GM12878 (cell line): Measurements from ENCODE around the gene BTBD10. TPM values are rescaled to one million over a fixed set of nuclear protein-coding genes. Genes with fewer than 3 reads are reported as not detected.

Experiments used
- ATAC-seq: fragments of 200-7000 bp; cut with Tn5 transposase; 3 replicates; pipeline ENCODE4 v1.9.1; 2020; ENCODE audit warnings: mild to moderate bottlenecking, moderate library complexity
- BruUV-seq: library from RNA; stranded (reverse); fragments of 400-500 nt; replicated peaks from 2 replicates; lab custom pipeline; 2021; lab: Mats Ljungman, UMichigan
- CTCF ChIA-PET: fragments of 300-600 bp; sonication (Branson Sonifier 250); formaldehyde crosslinking; extraction: SDS; loops from one replicate; lab custom pipeline; 2021; ENCODE audit warnings: inconsistent platforms; lab: Yijun Ruan, JAX
- POLR2A ChIA-PET: fragments of 350-600 bp; formaldehyde crosslinking; extraction: SDS; loops from one replicate; lab custom pipeline; 2021; ENCODE audit warnings: inconsistent platforms; lab: Charles Lee
- RAD21 ChIA-PET: fragments of 300-600 bp; sonication (Branson Sonifier 250); formaldehyde crosslinking; loops from one replicate; lab custom pipeline; 2023; ENCODE audit warnings: antibody characterized with exemption; ENCODE audit not compliant: unreplicated experiment; lab: Charles Lee
- SMC1A ChIA-PET: fragments of 300-600 bp; sonication (Branson Sonifier 250); formaldehyde crosslinking; loops from one replicate; lab custom pipeline; 2023; ENCODE audit not compliant: unreplicated experiment, uncharacterized antibody; lab: Charles Lee
- DNase-seq: peaks from one replicate; pipeline ENCODE4 v3.0.0-alpha.2; 2011; ENCODE audit warnings: low read depth, low spot score
- FAIRE-seq: peaks from 3 replicates; lab custom pipeline; 2011; peaks lifted over from hg19 to GRCh38; lab: Jason Lieb, UNC
- H2AFZ ChIP-seq: 2 replicates; pipeline ENCODE4 v1.6.0; 2011; ENCODE audit warnings: low read depth, low read length, control low read depth; ENCODE audit not compliant: control insufficient read depth
- H3K27ac ChIP-seq: 2 replicates; pipeline ENCODE4 v1.5.1; 2011; ENCODE audit warnings: control low read depth; ENCODE audit not compliant: control insufficient read depth, insufficient read depth
- H3K27me3 ChIP-seq, 2 experiments: replicated peaks in 1 of 2; 2 replicates each; pipeline versions ENCODE4 v1.6.0 to v1.6.1; 2011; ENCODE audit warnings: low read length in 1 of 2; ENCODE audit not compliant: control insufficient read depth in 2 of 2, insufficient read depth in 2 of 2
- H3K36me3 ChIP-seq, 2 experiments: 2 replicates each; pipeline ENCODE4 v1.5.1; 2011; ENCODE audit warnings: low read length in 1 of 2; ENCODE audit not compliant: control insufficient read depth in 2 of 2, insufficient read depth in 2 of 2
- H3K4me1 ChIP-seq: 2 replicates; pipeline ENCODE4 v1.6.1; 2011; ENCODE audit warnings: mild to moderate bottlenecking, low read length, moderate library complexity, mixed read lengths; ENCODE audit not compliant: control insufficient read depth, insufficient read depth
- H3K4me2 ChIP-seq: 2 replicates; pipeline ENCODE4 v1.6.0; 2011; ENCODE audit warnings: control low read depth; ENCODE audit not compliant: control insufficient read depth, insufficient read depth
- H3K4me3 ChIP-seq: fragments of 200-600 bp; sonication (generic); 2 replicates; pipeline ENCODE4 v1.5.1; 2016
- H3K79me2 ChIP-seq: 2 replicates; pipeline ENCODE4 v1.6.0; 2011; ENCODE audit warnings: low read length; ENCODE audit not compliant: control insufficient read depth, insufficient read depth
- H3K9ac ChIP-seq: 2 replicates; pipeline ENCODE4 v1.8.0; 2011; ENCODE audit warnings: low read length, control low read depth, mixed read lengths; ENCODE audit not compliant: control insufficient read depth, insufficient read depth
- H3K9me3 ChIP-seq: replicated peaks from 3 replicates; pipeline ENCODE4 v1.5.1; 2011; ENCODE audit warnings: mild to moderate bottlenecking, low read length; ENCODE audit not compliant: control insufficient read depth, insufficient read depth
- H4K20me1 ChIP-seq: 2 replicates; pipeline ENCODE4 v1.6.0; 2011; ENCODE audit not compliant: control insufficient read depth, insufficient read depth
- ATF7 ChIP-seq: fragments of 450-650 bp; IDR thresholded peaks from 2 replicates; pipeline ENCODE4 v1.6.1; 2016; ENCODE audit warnings: low read depth, mild to moderate bottlenecking
- NFIC ChIP-seq: IDR thresholded peaks from 2 replicates; pipeline ENCODE4 v1.6.1; 2012; ENCODE audit warnings: low read depth, mild to moderate bottlenecking, inconsistent platforms, low read length, moderate library complexity
- POLR2AphosphoS2 ChIP-seq: IDR thresholded peaks from 2 replicates; pipeline ENCODE4 v1.6.1; 2011; ENCODE audit warnings: low read depth, mild to moderate bottlenecking, low read length, improper control_type of control experiment, moderate library complexity
- RAD21 ChIP-seq: IDR thresholded peaks from 2 replicates; pipeline ENCODE4 v1.6.1; 2011; ENCODE audit warnings: mild to moderate bottlenecking, low read depth, low read length, moderate library complexity; ENCODE audit not compliant: insufficient read depth
- SMC3 ChIP-seq: IDR thresholded peaks from 2 replicates; pipeline ENCODE4 v1.6.1; 2011; ENCODE audit warnings: low read length, improper control_type of control experiment, borderline replicate concordance
- SUPT20H ChIP-seq: IDR thresholded peaks from 2 replicates; pipeline ENCODE4 v1.6.1; 2011; ENCODE audit warnings: low read depth, mild to moderate bottlenecking, low read length, moderate library complexity, borderline replicate concordance; ENCODE audit not compliant: control insufficient read depth
- WGBS: methylation state at CpG from one replicate; pipeline ENCODE4 v1.1.6; 2016; ENCODE audit warnings: low lambda C conversion rate; ENCODE audit not compliant: insufficient replicate concordance, insufficient coverage; ENCODE audit errors: missing lambda C conversion rate; 5-methylcytosine and 5-hydroxymethylcytosine counted together
- in situ Hi-C: fragments of 300-500 bp; cut with MboI; formaldehyde crosslinking; loops from 9 replicates; pipeline ENCODE4 v1.14.3; 2018; ENCODE audit warnings: mixed read lengths
- intact Hi-C: fragments of 100-400 bp; cut with micrococcal nuclease; formaldehyde crosslinking; loops from one replicate; pipeline ENCODE4 v1.14.2; 2022; ENCODE audit not compliant: unreplicated experiment
- polyA plus RNA-seq, 11 experiments: library from polyadenylated mRNA; depleted of rRNA in 4 of 11; unstranded in 6 of 11; stranded (reverse) in 5 of 11; fragments of >200 nt; fragmentation: Nextera tagmentation in 4 of 11; fragmentation: Illumina TruSeq in 1 of 11; extraction: Ambion mirVana in 4 of 11; extraction: Trizol in 1 of 11; gene quantifications; 1 replicate in 1 of 11; 2 replicates in 10 of 11; pipeline versions ENCODE4 v1.2.1 to v1.2.3, GENCODE V29; 2011 to 2016; ENCODE audit warnings: inconsistent platforms in 2 of 11, missing spikeins in 2 of 11, low read depth in 1 of 11
- total RNA-seq, 4 experiments: library from RNA; depleted of rRNA in 3 of 4; stranded (reverse); fragments of >200 nt in 3 of 4; fragmentation: Illumina TruSeq in 1 of 4; extraction: Trizol in 1 of 4; gene quantifications; 2 replicates each; pipeline versions ENCODE4 v1.2.1 to v1.2.3, GENCODE V29; 2013 to 2021
- TF ChIP-seq, protein P1 (sequence below), 3 experiments: IDR thresholded peaks in 2 of 3; conservative IDR thresholded peaks in 1 of 3; 2 replicates each; pipeline ENCODE4 v1.5.1; 2011; ENCODE audit warnings: low read depth in 3 of 3, low read length in 3 of 3, mild to moderate bottlenecking in 3 of 3, control low read depth in 2 of 3, moderate library complexity in 2 of 3, inconsistent platforms in 1 of 3, mixed read lengths in 1 of 3; ENCODE audit not compliant: control insufficient read depth in 2 of 3, insufficient read depth in 1 of 3; ENCODE audit errors: extremely low read depth in 1 of 3

BTBD10 gene
- total and polyA plus RNA-seq, 10 of the 15 experiments (the other 5 are each of a cell fraction or from before 2014, with no cell fraction given), result 20.8 to 38.8 (median 26.9) TPM

DNA sequence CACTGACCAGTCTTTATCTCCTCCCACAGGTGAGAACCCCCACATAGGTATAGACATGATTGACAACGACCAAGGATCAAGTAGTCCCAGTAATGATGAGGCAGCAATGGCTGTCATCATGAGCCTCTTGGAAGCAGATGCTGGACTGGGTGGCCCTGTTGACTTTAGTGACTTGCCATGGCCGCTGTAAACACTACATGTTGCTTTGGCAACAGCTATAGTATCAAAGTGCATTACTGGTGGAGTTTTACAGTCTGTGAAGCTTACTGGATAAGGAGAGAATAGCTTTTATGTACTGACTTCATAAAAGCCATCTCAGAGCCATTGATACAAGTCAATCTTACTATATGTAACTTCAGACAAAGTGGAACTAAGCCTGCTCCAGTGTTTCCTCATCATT lies 76.5 kb downstream of the BTBD10 start:
- H3K79me2 ChIP-seq, result no peaks in the 10 kb centered on the region
- no peak overlapping the region for H3K4me2 ChIP-seq
- peaks cover 0 to 12% of the 10 kb centered on the region in 2 experiments; a peak in 3 of 4 replicates for H3K36me3 ChIP-seq
- H4K20me1 ChIP-seq, result no peaks in the 10 kb centered on the region
- DNase-seq, result no peak
- POLR2A ChIA-PET, result interaction anchor here (1.3 kb wide), 1 partner anchor 76 kb away, joined by 3 read pairs; the partner anchor contains the start of gene BTBD10
- in situ Hi-C loops (no loop called here), intact Hi-C loops (loop anchor here (5.0 kb wide), 1 partner anchor 424 kb away; no protein-coding TSS in a partner anchor)
- TF ChIP-seq ATF7, result no peak
- TF ChIP-seq NFIC, result no peak
- no peak for TF ChIP-seq SUPT20H
- BruUV-seq, result no TSS peak
- no peak for FAIRE-seq
- SMC1A ChIA-PET, result interaction anchor here (1.3 to 2.7 kb wide), 6 partner anchors 11 to 136 kb away, joined by 3 to 17 read pairs (median 6); no protein-coding TSS in a partner anchor
- H3K27ac ChIP-seq, result no peak overlapping the region
- no peak overlapping the region for H3K4me3 ChIP-seq
- CTCF ChIA-PET, result interaction anchor here (0.7 to 7.1 kb wide), 19 partner anchors 8 to 1056 kb away, joined by 3 to 62 read pairs (median 6); no protein-coding TSS in a partner anchor
- no peaks in the 10 kb centered on the region for H3K27me3 ChIP-seq
- no peak overlapping the region for H2AFZ ChIP-seq
- H3K9me3 ChIP-seq, result no peaks in the 10 kb centered on the region
- H3K4me1 ChIP-seq, result no peaks in the 10 kb centered on the region
- RAD21 ChIA-PET, result interaction anchor here (1.0 to 2.5 kb wide), 7 partner anchors 41 to 428 kb away, joined by 3 to 10 read pairs (median 4); partner anchors contain the start of gene BTBD10
- WGBS, result 98% methylated on average over 2 of the region's 2 CpGs
- ATAC-seq, result no peak
- no peak overlapping the region for H3K9ac ChIP-seq

DNA sequence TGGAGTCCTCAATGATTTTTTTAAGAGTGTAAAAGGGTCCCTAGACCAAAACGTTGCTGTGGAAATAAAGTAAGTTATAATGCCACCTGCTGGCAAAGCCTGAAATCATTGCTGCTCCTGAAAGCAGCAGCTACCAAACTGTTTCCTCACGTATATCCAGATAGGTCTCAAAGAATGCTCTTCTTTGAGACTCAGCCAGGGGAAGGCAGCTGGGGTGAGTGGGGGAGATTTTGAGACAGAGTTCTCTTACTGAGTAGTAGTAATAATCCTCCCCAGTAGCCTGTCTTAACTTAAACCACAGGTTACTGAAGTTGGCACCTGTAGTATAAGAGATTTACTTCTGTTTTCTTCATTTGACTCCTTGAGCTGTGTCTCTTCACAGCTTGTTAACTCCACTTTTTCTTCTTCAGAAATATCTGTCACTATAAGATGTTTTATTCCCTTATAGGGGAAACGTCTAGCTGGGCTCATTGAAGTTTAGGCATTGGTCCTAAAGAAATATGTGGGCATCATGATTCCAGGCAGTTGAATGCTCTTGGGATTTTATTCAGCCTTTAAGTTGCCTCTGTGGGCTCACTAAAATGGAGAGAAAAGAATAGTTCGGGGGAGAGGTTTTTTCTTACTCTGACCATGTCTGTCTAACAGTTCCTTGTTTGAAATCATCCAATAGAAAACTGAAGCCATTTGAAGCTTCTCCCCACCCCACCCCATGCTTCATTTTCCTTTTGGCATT lies 77.9 kb downstream of the BTBD10 start:
- no peaks in the 10 kb centered on the region for H4K20me1 ChIP-seq
- ChIA-PET POLR2A (no interaction called here), RAD21 (interaction anchor here (0.9 to 3.2 kb wide), 8 partner anchors 16 to 201 kb away, joined by 3 to 15 read pairs (median 5); partner anchors contain the start of gene BTBD10), CTCF (interaction anchor here (0.6 to 7.1 kb wide), 35 partner anchors 9 to 485 kb away, joined by 3 to 62 read pairs (median 5); no protein-coding TSS in a partner anchor)
- H3K27ac ChIP-seq, result no peak overlapping the region
- no peaks in the 10 kb centered on the region for H3K27me3 ChIP-seq
- H3K9me3 ChIP-seq, result no peaks in the 10 kb centered on the region
- no peak overlapping the region for H3K9ac ChIP-seq
- peak; percentile 74 for ATAC-seq
- H3K4me1 ChIP-seq, result no peaks in the 10 kb centered on the region
- H3K79me2 ChIP-seq, result no peaks in the 10 kb centered on the region
- H3K36me3 ChIP-seq, result peaks cover 1 to 17% of the 10 kb centered on the region in 2 experiments; a peak in 3 of 4 replicates
- peak; percentile 3 for DNase-seq
- H3K4me2 ChIP-seq, result no peak overlapping the region
- no TSS peak for BruUV-seq
- no peak overlapping the region for H2AFZ ChIP-seq
- TF ChIP-seq SMC3 (peak; percentile 55; the same call in 1 of the 2 replicates), POLR2AphosphoS2 (no peak), RAD21 (peak; percentile 58)
- TF ChIP-seq, protein P1, sequence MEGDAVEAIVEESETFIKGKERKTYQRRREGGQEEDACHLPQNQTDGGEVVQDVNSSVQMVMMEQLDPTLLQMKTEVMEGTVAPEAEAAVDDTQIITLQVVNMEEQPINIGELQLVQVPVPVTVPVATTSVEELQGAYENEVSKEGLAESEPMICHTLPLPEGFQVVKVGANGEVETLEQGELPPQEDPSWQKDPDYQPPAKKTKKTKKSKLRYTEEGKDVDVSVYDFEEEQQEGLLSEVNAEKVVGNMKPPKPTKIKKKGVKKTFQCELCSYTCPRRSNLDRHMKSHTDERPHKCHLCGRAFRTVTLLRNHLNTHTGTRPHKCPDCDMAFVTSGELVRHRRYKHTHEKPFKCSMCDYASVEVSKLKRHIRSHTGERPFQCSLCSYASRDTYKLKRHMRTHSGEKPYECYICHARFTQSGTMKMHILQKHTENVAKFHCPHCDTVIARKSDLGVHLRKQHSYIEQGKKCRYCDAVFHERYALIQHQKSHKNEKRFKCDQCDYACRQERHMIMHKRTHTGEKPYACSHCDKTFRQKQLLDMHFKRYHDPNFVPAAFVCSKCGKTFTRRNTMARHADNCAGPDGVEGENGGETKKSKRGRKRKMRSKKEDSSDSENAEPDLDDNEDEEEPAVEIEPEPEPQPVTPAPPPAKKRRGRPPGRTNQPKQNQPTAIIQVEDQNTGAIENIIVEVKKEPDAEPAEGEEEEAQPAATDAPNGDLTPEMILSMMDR (IDR thresholded peaks at IDR 0.05 in 2 of 3, conservative IDR thresholded peaks at IDR 0.05 in 1 of 3; ENCODE audit: control insufficient read depth in 2 of 3, extremely low read depth in 1 of 3, insufficient read depth in 1 of 3, low read depth in 3 of 3, low read length in 3 of 3), result peak; percentile 58 to 69 (median 58)
- TF ChIP-seq, all 136 proteins: peak for 3
- intact Hi-C loops (loop anchor here (1.0 to 5.0 kb wide), 3 partner anchors 174 to 423 kb away; no protein-coding TSS in a partner anchor), in situ Hi-C loops (no loop called here)
- no peak overlapping the region for H3K4me3 ChIP-seq
- 15% methylated on average over 4 of the region's 4 CpGs for WGBS
- FAIRE-seq, result peak; percentile 66
- SMC1A ChIA-PET, result interaction anchor here (0.7 to 2.7 kb wide), 20 partner anchors 9 to 201 kb away, joined by 3 to 17 read pairs (median 3); no protein-coding TSS in a partner anchor
